ENCODE measurements around the gene SNRNP70.

The SNRNP70 gene

DNA sequence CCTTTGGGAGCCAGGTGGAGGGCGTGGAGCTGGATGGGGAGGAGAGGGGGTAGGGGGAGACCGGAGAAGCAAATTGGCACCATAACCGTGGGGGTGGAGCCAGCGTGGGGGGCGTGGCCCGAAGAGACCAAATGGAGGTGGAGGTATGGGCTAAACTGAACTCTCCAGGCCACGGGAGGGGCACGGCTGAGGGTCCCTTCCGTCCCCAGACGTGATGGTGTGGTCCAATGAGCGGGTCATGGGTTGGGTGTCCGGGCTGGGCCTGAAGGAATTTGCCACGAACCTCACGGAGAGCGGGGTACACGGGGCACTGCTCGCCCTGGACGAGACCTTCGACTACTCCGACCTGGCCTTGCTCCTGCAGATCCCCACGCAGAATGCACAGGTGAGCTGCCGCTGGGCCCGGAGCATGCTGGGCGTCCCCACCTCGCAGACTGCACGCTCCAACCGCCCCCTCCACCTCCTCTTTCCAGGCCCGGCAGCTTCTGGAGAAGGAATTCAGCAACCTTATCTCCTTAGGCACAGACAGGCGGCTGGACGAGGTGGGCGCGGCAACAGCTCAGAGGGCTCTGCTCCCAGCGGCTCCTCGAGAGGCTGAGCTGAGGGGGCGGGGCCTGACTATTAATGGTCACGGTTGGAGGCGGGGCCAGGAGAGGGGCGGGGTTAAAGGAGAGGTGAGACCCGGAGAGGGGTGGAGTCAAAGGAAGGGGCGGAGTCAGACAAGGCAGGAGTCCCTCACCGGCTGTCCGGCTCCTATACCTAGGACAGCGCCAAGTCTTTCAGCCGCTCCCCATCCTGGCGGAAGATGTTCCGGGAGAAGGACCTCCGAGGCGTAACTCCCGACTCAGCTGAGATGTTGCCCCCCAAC lies 63.8 kb downstream of the SNRNP70 start:
- DNase-seq = peak; percentile 86

DNA sequence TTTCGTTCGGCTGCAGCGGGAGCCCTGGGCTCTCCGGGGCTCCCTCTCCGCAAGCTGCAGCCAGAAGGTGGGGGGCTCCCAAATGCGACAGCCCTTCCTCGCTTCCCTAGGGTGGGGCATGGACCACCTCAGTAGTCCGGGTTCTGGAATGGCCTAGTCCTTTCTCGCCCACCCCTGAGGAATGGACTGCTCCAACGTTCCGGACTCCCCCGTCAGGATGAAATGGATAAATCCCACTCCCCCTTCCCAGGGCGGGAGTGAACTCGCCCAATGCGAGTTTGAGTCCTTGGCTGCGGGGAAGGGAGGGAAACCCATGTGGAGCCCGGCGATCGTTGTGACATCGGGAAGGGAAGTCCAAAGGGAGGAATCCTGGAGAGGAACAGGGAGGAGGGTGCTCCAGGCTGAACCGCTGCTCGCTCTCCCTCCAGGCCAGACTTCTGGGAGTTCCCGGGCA lies 64.4 kb downstream of the SNRNP70 start:
- no peak for DNase-seq

GRCh38 chr19:49150106-49150943 lies 65.1 kb downstream of the SNRNP70 start:
- peak; percentile 47 for DNase-seq

- no peak for DNase-seq
These were observed 65.6 kb downstream of the SNRNP70 start for GRCh38 chr19:49150944-49151243.

- DNase-seq = peak; percentile 41
These were observed 66.2 kb downstream of the SNRNP70 start for GRCh38 chr19:49151267-49152118.

GRCh38 chr19:49152119-49152550 lies 66.9 kb downstream of the SNRNP70 start:
- DNase-seq = no peak

DNA sequence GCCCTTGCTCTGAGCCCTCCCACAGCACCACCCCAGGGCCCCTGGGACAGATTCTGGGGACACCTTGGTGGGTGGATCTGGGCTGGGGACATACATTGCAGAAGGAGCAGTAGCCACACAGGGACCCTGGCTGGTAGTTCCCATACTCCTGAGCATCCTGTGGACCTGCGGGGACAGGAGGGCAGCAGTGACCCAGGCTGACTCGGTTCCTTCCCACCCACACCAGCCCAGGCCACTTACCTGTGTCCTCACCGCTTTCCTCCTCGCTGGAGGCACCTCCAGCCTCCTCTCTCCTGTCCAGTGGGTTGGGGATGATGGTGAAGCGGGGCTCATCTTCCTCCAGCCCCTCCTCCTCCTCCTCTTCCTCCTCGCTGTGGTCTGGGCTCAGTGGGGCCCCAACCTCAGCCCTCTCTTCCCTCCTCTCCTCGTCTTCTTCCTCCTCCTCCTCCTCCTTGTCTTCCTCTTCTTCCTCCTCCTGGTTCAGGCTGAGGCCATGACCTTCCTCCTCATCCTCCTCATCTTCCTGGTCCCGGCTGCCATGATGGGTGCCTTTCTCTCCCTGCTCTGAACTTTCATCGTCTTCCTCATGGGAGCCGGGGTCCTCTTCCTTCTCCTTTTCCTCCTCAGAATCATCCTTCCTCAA lies 68.0 kb downstream of the SNRNP70 start:
- no peak for DNase-seq

DNA sequence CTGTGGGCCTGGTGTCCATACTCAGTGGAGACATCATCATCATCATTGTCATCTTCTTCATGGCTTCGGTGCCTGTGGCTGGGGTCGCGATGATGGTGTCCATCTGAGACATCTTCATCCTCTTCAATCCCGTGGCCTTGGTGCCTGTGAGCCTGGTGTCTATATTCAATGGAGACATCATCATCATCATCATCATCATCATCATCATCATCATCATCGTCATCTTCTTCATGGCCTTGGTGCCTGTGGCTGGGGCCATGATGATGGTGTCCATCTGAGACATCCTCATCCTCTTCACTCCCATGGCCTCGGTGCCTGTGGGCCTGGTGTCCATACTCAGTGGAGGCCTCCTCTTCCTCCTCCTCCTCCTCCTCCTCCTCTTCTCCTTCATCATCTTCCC lies 69.0 kb downstream of the SNRNP70 start:
- DNase-seq = no peak

GRCh38 chr19:49155005-49155819 lies 70.0 kb downstream of the SNRNP70 start, which contains the start of gene HRC:
HRC (minus strand) TSS chr19:49155396; CDS start chr19:49155237, 159 bp downstream.
- no peak for DNase-seq

DNA sequence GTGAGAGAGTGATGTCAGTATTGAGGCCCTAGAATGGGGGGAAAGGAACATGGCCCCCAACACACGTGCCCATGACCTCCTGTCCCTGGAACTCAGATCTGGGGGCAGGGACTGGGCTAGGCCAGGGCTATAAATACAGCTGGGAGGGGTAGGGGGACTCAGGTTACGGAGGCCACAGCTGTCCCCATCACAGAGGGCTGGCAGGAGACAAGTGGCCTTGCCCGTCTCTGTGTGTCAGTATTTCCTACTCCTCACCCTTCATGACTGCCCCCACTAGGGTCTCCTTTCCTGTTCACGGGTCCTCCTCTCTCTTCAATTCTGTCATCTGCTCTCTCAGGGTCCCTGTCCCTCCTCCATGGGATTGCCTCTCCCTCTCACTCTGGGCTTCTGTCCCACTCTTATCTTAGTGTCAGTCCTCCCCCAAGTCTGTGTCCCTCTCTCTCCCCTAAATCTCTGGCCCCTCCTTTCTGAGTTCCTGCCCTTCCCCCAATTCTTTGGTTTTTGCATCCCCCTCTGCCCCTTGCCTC lies 70.6 kb downstream of the SNRNP70 start:
- DNase-seq = no peak

DNA sequence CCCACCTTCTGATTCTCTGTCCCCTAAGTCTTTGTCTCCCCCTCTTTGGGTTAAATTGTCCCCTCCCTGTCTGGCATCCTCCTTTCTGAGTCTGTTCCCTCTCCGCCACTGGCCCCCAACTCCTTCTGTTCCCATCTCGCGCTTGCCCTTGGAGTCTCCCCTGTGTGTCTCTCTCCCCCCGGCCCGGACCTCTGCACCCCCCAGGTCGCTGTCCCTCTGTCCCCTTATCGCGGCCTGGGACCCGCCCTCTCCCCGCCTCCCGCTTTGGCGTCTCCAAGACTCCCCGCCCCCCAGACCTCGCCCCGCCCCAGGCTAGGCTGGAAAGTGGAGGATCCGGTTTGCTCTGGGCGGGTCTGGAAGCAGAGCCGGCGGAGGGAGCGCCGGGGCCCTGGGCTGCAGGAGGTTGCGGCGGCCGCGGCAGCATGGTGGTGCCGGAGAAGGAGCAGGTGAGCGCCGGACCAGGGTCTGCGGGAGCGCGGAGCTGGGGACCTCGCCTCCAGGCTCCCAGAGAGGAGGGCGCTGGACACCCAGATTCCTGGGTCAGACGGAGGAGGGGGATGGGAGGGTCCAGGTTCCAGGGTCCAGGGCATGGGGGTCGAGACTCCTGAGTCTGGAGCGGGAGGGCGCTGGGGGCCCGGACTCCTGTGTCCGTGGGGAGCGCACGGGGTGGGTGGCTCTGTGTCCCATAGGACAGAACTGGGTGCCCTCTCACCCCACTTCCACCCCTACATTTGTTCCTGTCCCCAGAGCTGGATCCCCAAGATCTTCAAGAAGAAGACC lies 72.4 kb downstream of the SNRNP70 start, which contains the start of gene TRPM4:
Gene TRPM4 (plus strand): TSS at position 348 of the 780 bp plus-strand sequence. CDS start 75 bp downstream, at position 423.
- peak; percentile 31 for DNase-seq

Measured in CD4-positive, alpha-beta T cell treated with Interleukin-17A for 1 hour (primary cell).